HG03175 (cell line): ENCODE results near the gene SINHCAF.
"Not testable (repeated sequence)": the region's sequence is repeated elsewhere in the genome, so short reads cannot be mapped to it uniquely, and the experiment has no call there.

ENCODE experiments used
- ATAC-seq: cut with Tn5 transposase; IDR thresholded peaks from one replicate; pipeline ENCODE4 v1.9.1; 2021; ENCODE audit warnings: mild to moderate bottlenecking, moderate library complexity; ENCODE audit not compliant: unreplicated experiment

Gene SINHCAF

DNA sequence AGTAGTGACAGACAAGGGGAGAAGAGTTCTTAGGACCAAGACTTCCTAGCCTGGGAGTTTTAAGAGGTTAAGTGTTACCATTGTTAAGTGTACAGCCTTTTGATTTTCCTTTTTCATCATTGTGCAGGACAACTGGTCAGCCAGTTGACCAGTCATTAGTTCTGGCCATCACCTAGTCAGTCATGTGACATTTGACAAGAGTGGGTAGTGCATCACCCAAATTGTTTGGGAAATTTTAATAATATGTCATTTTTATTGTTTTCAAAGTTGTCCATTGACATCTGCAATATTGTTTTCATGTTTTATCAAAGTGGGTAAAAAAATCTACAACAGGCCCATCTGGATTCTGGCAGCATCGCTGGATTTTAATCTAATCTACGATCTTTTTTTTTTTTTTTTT, 15.5 kb downstream of the SINHCAF start:
- no peak for ATAC-seq

DNA sequence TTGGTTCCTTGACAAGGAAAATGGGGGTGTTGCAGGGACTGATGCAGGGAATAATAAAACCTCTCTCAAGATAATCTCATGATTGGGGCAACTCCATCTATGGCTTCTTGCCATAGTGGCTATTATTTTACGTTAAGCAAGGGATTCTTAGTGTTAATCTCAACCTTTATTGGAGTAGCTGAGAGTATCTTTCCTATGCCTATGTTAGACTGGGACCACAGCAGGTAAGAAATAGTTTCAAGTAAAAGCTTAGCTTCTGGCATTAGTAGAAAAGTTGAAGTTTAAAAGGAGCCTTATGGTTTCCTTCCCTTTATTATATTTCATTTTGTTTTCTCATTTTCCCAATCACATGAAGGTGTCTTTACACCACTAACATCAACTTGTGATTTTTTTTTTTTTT, 16.7 kb downstream of the SINHCAF start:
- no peak for ATAC-seq

DNA sequence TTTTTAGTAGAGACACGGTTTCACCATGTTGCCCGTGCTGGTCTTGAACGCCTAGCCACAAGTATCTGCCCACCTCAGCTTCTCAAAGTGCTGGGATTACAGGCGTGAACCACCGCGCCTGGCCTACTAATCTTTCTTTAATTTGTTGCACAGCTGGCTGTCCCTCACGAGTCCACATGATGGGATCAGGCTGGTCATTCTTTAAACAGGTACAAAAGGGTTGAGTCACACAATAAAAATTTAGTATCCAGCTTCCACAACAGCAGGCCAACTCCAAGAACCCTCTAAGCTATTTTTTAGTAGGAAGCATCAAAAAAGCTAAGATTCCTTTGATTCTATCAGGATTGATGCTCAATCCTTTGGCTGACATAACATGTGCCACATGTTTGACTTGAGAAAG, 17.8 kb downstream of the SINHCAF start:
- no peak for ATAC-seq

DNA sequence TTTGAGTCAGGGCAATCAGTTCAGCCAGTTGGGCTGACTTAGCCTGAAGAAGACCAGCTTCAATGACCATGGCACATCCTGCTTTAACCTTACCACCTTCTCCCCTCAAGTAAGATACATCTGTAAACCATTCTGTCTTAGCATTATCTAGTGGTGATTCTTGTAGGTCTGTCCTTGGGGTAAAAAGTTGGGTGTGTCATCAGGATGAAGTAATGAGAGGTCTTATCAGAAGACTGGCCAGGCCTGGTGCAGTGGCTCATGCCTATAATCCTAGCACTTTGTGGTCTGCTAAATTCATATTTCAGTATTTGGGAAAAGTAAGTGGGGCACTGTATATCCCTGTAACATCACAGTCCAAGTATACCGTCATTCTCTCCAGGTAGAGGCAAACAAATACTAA, 19.1 kb downstream of the SINHCAF start:
- no peak for ATAC-seq

DNA sequence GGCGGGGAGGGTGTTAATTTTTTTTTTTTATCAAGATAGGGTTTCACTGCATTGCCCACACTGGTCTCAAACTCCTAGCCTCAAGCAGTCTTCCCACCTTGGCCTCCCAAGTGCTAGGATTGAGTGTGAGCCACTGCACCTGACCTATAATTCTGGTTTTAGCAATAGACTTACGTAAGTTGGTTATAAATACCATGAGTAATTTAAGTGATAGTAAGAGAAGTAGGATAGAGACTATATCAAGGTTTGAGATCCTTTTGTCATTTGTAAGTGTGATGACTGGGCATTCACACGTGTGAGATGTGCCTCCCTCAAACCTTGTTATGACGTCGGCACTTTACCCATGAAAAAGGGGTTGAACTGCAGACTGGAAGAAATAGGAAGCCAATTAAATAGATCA, 22.5 kb downstream of the SINHCAF start:
- no peak for ATAC-seq

DNA sequence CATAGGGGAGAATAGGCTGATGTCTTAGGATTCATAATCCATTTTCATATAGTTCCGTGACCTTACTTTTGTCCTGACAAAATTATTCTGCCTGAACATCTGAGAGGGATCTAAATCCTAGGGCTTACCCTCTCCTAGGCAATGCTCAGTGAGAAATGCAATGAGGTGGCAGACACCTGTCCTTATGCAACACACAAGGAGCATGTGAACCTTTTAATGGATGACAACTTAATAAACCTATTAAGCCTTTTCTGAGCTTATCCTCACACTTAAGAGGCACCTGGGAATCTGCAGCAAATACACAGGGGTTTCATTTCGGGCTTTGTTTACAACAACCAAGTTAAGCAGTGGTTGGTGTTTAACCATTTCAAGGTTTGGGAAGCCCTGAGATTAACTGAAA, 24.6 kb downstream of the SINHCAF start:
- ATAC-seq, result no peak

DNA sequence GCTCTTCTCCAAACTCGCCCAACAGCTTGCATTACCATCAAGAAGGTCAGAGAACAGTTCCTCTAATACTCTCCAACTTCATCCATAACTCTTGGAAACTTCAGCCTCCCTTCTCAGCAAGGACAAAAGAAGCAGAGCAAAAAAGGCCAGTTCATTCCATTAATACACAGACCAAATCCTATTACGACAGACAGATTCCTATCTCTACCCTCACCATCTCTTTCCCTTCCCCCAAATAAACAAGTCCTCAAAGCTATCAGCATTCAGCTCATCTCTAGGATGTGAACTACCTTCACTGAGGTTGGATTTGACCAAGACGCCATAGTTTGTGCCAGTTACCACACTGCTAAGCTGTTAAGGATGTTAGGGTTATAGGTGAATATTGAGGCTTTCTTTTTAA, 25.2 kb downstream of the SINHCAF start:
- no peak for ATAC-seq

DNA sequence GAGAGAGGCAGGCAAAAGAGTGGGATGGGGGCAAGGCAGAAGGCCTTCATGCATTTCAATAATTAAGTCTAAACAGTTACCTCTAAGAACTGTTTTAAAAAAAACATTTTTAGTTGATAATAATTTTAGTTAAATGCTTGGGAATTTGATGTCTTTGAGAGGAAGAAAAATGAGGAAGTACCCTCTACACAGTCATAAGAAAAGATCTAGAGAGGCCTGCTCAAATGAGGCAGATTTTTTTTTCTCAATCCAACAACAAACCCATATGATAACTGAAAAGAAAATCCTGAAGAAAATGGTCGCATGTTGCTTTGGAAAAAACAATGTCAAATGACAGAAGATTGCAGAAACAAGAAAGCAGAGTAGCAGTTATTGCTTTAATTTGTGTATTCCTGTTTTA, 25.6 kb downstream of the SINHCAF start:
- ATAC-seq, result no peak

DNA sequence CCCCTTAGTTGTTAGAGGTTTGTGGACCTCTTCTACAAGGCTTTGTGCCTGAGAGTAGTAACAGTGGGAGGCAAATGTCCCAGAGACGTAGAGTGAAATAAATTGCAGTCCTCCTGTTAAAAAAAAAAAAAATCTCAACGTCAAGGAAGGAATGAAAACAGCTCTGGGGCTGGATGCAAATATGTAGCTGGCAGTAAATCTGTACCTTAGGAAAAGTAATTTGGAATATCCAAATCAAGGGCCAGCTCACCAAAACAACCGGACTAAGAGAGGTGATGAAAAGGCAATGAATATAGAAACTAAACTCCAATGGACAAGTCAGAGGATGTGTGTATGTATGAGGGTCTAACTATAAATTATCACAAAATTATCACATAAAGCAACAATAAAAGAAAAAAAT, 27.0 kb downstream of the SINHCAF start:
- no peak for ATAC-seq

DNA sequence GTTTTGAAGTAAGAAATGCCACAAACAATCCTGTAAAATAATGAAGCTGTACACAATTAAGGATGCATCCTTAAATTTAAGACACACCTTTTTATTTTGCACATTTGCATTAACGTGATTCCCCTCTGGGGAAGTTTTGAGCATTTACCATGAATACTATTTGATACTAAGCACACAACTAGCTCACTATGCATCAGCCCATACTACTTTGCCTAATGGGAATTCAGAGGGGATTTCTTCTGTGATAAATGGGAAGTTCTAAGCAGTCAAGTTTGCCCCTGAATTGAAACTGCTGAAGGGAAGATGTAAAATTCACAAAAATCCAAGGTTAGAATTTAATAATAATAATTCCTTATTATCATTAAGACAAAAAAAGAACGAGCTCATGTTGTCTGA, 27.4 kb downstream of the SINHCAF start:
- no peak for ATAC-seq

DNA sequence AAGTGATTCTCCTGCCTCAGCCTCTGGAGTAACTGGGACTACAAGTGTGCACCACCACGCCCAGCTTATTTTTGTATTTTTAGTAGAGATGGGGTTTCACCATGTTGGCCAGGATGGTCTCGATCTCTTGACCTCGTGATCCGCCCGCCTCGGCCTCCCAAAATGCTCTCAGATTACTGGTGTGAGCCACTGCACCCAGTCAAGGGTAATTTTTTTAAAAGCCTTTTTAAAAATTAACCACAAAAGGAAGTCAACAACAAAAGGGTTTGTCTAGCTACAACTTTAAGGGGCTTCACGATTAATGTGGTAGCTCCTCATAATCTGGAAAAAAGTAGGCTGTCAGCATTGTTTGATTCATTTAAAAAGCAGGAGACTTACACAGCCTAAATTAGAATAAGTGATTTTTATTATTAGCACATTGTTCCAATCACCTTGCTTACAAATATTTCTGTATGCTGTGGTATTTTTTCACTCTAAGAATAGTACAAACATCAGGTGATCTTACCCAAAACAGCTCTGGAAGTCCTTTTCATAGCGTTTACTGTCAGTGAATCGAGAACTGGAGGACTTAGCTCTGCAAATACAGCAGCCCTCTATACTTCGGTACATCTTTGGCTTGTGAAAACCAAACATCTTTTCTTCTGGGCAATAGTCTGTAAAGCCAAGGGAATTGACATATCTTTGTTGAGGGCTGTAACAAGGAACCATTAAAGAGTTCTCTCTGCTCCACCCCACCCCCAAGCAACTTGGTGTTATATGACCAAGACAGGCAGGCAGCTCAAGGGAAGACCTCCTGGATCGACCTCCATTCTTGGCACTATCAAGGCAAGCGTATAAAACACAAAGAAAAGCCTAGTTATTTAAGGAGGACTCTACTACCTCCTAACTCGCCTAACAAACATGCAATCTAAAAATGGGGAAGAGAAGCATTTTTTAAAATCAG, 28.1 kb downstream of the SINHCAF start:
- no peak for ATAC-seq

DNA sequence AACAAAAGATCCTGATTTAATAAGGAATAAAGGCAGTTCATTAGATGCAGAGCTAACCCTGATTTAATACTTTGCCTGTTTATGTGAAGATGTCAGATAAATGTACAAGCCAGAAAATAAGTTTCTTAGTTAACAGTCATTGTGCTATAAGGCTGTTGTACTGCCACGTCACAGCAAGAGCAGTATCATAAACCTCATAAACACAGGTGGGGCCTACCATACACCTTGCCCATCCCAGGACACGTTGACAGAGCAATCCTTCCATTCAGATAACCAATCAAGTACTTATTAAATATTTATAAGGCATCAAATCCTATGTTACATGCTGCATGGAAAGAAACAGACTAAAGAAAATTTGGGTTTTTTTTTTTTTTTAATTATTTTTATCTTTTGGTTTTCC, 36.5 kb downstream of the SINHCAF start:
- no peak for ATAC-seq

DNA sequence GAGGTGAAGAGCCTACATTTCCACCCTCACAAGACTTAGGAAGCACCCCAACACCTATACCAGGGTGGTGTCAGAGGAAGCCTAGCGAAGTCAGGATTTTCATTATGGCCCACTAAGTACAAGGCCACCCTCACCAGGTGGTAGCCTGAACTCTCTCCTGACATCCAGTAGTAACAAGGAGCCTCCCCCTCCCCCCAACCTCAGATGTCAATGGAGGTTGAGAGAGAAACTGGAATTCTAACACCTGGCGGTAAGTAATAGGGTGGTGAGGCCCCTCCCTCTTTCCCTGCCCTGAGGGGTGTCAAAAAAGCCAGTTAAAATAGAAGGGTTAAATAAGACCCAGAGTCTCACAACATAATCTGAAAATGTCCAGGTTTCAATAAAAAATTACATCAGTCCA, 37.6 kb downstream of the SINHCAF start:
- ATAC-seq, result no peak

DNA sequence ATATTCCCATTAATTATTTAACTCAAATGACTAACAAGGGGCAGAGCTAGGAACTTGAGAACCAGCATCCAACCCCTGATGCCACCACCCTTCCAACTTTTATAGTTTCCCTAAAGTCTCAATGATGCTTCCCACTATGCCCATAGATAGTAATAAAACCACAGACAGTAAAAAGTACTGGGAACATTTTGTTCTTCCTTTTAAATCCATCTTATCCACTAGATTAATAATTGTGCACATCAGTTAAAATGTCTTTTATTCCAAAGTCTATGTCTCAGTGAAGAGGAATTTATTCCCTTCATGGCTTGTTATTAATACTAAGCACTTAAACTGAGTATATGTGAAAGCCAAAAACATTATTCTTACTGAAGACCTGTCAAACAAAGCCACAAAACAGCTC, 45.8 kb downstream of the SINHCAF start:
- no peak for ATAC-seq

DNA sequence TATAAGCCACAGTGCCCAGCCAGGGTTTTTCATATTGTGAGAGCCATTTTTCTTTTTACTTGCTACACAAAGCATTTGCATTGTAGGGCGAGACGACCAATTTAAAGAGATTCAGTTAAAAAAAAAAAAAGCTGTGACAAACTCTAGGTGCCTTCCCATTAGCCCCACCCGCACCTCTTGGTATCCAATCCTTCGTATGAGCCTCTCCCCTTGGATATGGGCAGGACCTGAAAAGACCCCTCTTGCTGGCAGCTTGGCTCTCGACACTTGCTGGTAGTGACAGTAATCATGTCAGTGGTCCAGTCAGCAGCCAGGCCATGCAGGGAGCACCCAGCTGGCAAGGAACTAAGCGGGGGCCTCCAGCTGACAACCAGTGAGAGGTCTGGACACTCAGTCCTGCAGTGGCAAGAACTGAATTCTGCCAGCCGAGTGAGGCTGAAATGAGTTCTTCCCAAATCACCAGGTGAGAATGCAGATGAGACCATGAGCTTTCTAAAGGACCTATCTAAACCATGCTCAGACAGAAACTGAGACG, 46.5 kb downstream of the SINHCAF start:
- no peak for ATAC-seq

DNA sequence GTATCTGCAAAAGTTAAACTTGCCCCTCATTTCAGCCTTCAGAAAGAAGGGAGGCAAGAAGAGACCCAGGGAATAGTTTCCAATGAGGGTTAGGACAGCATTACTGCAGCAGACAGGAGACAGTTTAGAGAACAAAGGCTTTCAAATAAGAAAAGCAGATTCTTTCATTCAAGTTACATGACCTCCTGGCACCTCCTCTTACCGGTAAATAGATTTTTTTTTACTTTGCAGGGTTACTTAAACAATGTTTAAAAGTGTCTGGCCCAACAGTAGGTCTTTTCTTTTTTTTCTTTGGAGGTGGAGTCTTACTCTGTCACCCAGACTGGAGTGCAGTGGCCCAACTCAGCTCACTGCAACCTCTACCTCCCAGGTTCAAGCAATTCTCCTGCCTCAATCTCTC, 47.1 kb downstream of the SINHCAF start:
- no peak for ATAC-seq

DNA sequence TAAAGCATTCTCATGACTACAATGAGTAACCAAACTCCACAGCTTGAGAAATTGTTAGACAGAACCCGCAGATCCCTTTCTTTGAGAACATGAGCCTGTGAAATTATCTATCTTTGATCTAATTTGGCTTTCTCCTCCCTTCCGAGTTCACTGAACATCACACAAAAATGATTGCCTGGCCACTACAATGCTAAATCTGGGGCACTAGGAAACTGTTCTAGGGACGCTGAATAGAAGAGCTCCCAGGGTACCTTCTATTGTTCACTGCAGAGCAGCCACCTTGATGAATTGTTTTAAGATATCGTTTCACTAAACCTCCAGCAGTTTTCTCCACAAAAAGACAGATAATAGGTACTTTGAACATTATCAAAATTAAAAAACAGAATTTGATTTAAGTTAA, 47.5 kb downstream of the SINHCAF start:
- ATAC-seq, result no peak

DNA sequence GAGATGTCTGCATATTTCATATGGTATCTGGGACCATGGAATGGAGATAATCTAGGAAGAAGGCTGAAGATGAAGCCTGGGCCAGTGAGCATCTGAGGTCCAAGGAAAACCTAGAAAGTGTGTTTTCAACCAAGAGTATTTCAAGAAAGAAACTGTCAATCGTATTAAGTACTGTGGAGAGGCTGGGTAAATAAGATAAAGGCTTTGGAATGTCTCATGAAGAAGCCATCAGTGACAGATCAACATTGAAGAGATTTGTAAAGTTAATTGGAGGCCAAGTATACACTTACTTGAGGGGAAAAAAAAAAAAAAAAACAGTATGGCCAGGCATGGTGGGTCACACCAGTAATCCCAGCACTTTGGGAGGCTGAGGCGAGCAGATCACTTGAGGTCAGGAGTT, 48.9 kb downstream of the SINHCAF start:
- no peak for ATAC-seq

DNA sequence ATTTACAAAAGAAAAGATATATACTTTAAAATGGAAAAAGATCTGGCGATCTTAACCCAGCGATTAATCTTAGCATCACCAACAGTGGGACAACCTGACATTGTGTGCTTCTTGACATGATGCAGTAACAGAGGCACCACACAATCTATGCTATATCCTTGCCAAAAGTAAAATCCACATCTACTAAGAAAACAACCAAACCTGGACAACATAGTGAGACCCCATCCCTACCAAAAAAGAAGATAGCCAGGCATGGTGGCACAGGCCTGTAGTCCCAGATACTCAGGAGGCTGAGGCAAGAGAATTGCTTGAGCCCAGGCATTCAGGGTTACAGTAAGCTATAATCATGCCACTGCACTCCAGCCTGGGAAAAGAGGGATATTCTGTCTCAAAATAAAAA, 50.5 kb downstream of the SINHCAF start:
- ATAC-seq, result no peak

DNA sequence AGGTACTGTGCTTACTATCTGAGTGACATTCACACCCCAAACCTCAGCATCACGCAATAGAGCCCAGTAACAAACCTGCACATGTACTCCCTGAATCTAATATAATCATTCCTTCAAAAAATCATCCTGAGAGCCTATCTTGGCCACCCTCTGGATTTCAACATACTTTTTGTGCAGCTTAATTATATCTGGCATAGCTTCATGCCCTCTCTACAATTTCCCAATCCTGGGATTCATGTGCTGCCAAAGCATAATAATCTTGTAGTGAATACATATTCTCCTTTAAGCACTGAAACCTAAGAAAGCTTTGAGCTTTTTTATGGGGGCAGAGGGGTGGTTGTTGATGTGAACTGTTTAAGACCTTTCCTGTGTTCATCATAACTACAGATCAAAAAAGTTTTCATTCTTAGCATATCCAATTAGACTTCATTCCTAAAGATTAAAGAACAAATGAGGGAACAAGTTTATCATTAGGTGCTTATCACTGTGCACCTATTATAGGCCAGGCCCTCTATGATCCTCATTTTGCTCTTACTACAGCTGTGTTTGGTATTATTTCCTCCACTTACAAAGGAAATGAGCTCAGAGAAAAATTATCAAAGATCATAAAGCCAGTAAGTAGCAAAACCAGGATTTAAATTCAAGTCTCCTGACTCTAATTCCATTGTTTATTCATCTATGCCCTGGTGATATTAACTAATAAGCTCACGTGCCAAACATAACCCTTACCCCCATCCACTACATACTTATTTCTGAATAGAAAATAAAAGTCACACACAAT, 51.2 kb downstream of the SINHCAF start:
- ATAC-seq, result no peak

DNA sequence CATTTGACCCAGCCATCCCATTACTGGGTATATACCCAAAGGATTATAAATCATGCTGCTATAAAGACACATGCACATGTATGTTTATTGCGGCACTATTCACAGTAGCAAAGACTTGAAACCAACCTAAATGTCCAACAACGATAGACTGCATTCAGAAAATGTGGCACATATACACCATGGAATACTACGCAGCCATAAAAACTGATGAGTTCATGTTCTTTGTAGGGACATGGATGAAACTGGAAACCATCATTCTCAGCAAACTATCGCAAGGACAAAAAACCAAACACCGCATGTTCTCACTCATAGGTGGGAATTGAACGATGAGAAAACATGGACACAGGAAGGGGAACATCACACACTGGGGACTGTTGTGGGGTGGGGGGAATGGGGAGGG, 52.2 kb downstream of the SINHCAF start:
- ATAC-seq, result not testable (repeated sequence)
